SU-DHL-6 (cell line): ENCODE measurements around the gene ZBTB11.

ENCODE experiments used
- H2AFZ ChIP-seq: fragments of 200-600 bp; sonication (generic); 2 replicates; pipeline ENCODE4 v1.6.1; 2014; ENCODE audit warnings: low read depth, mild to moderate bottlenecking, moderate library complexity, mixed read lengths, antibody characterized with exemption, low read length; ENCODE audit not compliant: severe bottlenecking
- H3F3A ChIP-seq: fragments of 200-600 bp; shearing (Covaris generic); 2 replicates; pipeline ENCODE4 v1.6.0; 2016; ENCODE audit warnings: antibody characterized with exemption, mild to moderate bottlenecking; ENCODE audit not compliant: insufficient read depth
- H3K27ac ChIP-seq: fragments of 200-600 bp; sonication (generic); 2 replicates; pipeline ENCODE4 v1.5.1; 2016; ENCODE audit warnings: low read depth, mild to moderate bottlenecking, low read length, moderate library complexity, mixed read lengths
- H3K27me3 ChIP-seq: fragments of 200-600 bp; sonication (generic), shearing (Covaris generic); 2 replicates; pipeline ENCODE4 v1.6.0; 2014; ENCODE audit warnings: mild to moderate bottlenecking, low read length
- H3K36me3 ChIP-seq: fragments of 200-600 bp; sonication (generic); 2 replicates; pipeline ENCODE4 v1.6.1; 2014; ENCODE audit warnings: mild to moderate bottlenecking, low read length, mixed read lengths
- H3K4me2 ChIP-seq: fragments of 300-600, 200-600 bp; shearing (Covaris generic), sonication (generic); 2 replicates; pipeline ENCODE4 v1.6.0; 2014; ENCODE audit warnings: low read length, low read depth, mild to moderate bottlenecking; ENCODE audit not compliant: poor library complexity, severe bottlenecking
- H3K4me3 ChIP-seq: fragments of 200-600 bp; sonication (generic); 2 replicates; pipeline ENCODE4 v1.5.1; 2014; ENCODE audit warnings: antibody characterized with exemption, low read length, mild to moderate bottlenecking, mixed read lengths; ENCODE audit not compliant: insufficient read depth, poor library complexity, severe bottlenecking
- H3K79me2 ChIP-seq: fragments of 200-600 bp; sonication (generic); 2 replicates; pipeline ENCODE4 v1.6.1; 2014; ENCODE audit warnings: mild to moderate bottlenecking, low read length, moderate library complexity; ENCODE audit not compliant: insufficient read depth
- H3K9ac ChIP-seq: fragments of 200-600 bp; sonication (generic); 2 replicates; pipeline ENCODE4 v1.7.0; 2014; ENCODE audit warnings: mild to moderate bottlenecking, low read length
- H3K9me2 ChIP-seq: fragments of 200-600 bp; sonication (generic); replicated peaks from 2 replicates; pipeline ENCODE4 v1.6.1; 2014; ENCODE audit warnings: low read length; ENCODE audit not compliant: insufficient read depth
- H3K9me3 ChIP-seq: fragments of 200-600 bp; sonication (generic); 2 replicates; pipeline ENCODE4 v1.6.1; 2014; ENCODE audit warnings: low read length, mixed read lengths; ENCODE audit not compliant: insufficient read depth
- H4K20me1 ChIP-seq: fragments of 200-600 bp; sonication (generic); 2 replicates; pipeline ENCODE4 v1.6.1; 2014; ENCODE audit warnings: low read depth, mild to moderate bottlenecking, antibody characterized with exemption, low read length, moderate library complexity, mixed read lengths
- EZH2phosphoT487 ChIP-seq: fragments of 200-600 bp; sonication (generic), shearing (Covaris generic); conservative IDR thresholded peaks from 2 replicates; pipeline ENCODE4 v1.6.1; 2018; ENCODE audit warnings: mild to moderate bottlenecking, antibody characterized with exemption, low read length, moderate library complexity, mixed read lengths
- TF ChIP-seq, protein P1 (sequence below): fragments of 200-600 bp; sonication (generic); IDR thresholded peaks from one replicate; pipeline ENCODE4 v1.5.1; 2017; ENCODE audit warnings: antibody characterized with exemption, mild to moderate bottlenecking, low read length, moderate library complexity; ENCODE audit not compliant: insufficient read depth, poor library complexity, severe bottlenecking

The ZBTB11 gene

DNA sequence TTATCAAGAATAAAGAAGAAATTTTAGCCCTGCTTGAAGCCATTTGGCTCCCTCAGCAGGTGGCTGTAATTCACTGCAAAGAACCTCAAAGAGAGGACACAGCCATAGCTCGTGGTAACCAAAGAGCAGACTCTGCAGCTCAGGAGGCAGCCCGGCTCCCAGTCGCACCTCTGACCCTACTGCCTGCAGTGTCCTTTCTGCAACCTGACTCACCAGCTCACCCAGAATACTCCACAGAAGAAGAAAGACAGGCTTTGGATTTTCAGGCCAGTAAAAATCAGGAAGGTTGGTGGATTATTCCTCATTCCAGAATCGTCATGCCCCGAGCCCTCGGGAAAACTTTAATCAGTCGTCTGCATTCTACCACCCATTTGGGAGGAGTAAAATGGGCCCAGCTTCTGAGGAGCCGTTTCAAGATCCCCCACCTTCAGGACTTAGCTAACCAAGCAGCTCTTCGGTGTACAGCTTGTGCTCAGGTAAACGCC is 38.6 kb downstream of the ZBTB11 start:
- Histone ChIP-seq H3K9me2 (no peaks in the 10 kb centered on the region), H3K27me3 (no peaks in the 10 kb centered on the region), H2AFZ (no peak overlapping the region), H3K9ac (no peak overlapping the region), H3F3A (no peaks in the 10 kb centered on the region), H4K20me1 (no peaks in the 10 kb centered on the region), H3K36me3 (no peaks in the 10 kb centered on the region), H3K9me3 (no peaks in the 10 kb centered on the region), H3K79me2 (no peaks in the 10 kb centered on the region), H3K4me3 (no peak overlapping the region), H3K27ac (no peak overlapping the region), H3K4me2 (no peak overlapping the region)
- TF ChIP-seq EZH2phosphoT487: no peak
- TF ChIP-seq, protein P1, sequence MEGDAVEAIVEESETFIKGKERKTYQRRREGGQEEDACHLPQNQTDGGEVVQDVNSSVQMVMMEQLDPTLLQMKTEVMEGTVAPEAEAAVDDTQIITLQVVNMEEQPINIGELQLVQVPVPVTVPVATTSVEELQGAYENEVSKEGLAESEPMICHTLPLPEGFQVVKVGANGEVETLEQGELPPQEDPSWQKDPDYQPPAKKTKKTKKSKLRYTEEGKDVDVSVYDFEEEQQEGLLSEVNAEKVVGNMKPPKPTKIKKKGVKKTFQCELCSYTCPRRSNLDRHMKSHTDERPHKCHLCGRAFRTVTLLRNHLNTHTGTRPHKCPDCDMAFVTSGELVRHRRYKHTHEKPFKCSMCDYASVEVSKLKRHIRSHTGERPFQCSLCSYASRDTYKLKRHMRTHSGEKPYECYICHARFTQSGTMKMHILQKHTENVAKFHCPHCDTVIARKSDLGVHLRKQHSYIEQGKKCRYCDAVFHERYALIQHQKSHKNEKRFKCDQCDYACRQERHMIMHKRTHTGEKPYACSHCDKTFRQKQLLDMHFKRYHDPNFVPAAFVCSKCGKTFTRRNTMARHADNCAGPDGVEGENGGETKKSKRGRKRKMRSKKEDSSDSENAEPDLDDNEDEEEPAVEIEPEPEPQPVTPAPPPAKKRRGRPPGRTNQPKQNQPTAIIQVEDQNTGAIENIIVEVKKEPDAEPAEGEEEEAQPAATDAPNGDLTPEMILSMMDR: no peak

DNA sequence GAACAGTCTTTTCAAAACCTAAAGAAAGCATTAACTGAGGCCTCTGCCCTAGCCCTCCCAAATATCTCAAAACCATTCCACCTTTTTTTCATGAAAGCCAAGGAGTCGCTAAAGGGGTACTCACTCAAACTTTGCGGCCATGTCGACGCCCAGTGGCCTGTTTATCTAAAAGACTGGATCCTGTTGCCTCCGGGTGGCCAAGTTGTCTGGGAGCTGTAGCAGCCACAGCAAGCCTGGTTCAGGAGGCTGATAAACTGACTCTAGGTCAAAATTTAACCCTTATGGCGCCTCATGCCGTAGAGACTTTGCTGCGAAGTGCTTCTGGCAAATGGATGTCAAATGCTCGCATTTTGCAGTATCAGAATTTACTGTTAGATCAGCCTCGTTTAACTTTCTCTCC is 39.5 kb downstream of the ZBTB11 start:
- no peaks in the 10 kb centered on the region for H3K9me3 ChIP-seq
- H3K4me2 ChIP-seq: no peak overlapping the region
- H2AFZ ChIP-seq: no peak overlapping the region
- H3K36me3 ChIP-seq: no peaks in the 10 kb centered on the region
- no peak overlapping the region for H3K4me3 ChIP-seq
- H3K79me2 ChIP-seq: no peaks in the 10 kb centered on the region
- H3K27me3 ChIP-seq: no peaks in the 10 kb centered on the region
- no peak overlapping the region for H3K27ac ChIP-seq
- H3F3A ChIP-seq: no peaks in the 10 kb centered on the region
- TF ChIP-seq, protein P1: no peak
- TF ChIP-seq EZH2phosphoT487: no peak
- no peak overlapping the region for H3K9ac ChIP-seq
- no peaks in the 10 kb centered on the region for H3K9me2 ChIP-seq
- H4K20me1 ChIP-seq: no peaks in the 10 kb centered on the region

DNA sequence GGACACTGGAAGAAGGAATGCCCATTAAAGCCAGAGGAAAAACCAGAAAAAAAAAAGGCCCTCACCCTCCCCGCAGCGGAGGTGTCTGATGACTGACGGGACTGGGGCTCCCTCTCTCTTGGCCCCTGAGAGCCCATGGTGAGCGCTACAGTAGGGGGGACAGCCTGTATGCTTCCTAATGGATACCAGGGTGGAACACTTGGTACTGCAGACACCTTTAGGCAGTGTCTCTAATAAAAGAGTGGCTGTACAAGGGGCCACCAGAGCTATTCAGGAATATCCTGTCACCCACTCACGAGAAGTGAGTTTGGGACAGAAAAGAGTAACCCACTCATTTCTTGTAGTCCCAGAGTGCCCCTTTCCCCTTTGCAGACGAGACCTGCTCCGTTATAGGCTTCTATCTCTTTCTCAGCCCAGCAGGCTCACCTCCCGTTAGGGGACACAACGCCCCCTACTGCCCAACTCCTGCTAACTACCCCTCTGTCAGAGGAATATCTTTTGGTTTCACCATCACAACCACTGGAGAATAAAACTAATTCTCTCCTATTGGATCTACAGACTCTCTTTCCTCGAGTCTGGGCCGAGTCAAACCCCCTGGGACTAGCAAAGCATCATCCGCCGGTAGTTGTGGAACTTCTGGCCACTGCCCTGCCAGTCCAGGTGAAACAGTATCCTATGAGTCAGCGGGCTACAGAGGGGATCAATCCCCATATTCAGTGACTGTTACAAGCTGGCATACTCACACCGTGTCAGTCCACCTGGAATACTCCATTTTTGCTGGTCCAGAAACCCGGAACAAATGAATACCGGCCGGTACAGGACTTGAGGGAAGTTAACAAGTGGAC is 40.8 kb downstream of the ZBTB11 start:
- Histone ChIP-seq H3K4me2 (peak overlapping the region; percentile 21), H3K4me3 (no peak overlapping the region), H3K79me2 (no peaks in the 10 kb centered on the region), H3K36me3 (no peaks in the 10 kb centered on the region), H3K9me3 (no peaks in the 10 kb centered on the region), H3K9me2 (no peaks in the 10 kb centered on the region), H3K9ac (no peak overlapping the region; the same call in 1 of the 2 replicates), H4K20me1 (no peaks in the 10 kb centered on the region), H3K27ac (no peak overlapping the region), H2AFZ (peak overlapping the region; percentile 73), H3K27me3 (no peaks in the 10 kb centered on the region), H3F3A (no peaks in the 10 kb centered on the region)
- TF ChIP-seq, protein P1: peak; percentile 65
- no peak for TF ChIP-seq EZH2phosphoT487
